Naive B cell (primary cell): ENCODE data around the gene TPMT. TPM values are rescaled to one million over a fixed set of nuclear protein-coding genes. Genes with fewer than 3 reads are reported as not detected.
"Not testable (repeated sequence)": the region's sequence is repeated elsewhere in the genome, so short reads cannot be mapped to it uniquely, and the experiment has no call there.

Experiments
- ATAC-seq, 2 donors: fragments of 150-1000 bp; cut with Tn5 transposase; 2 replicates each; pipeline ENCODE4 v1.10.0; 2021; ENCODE audit warnings: low read depth in 2 of 2, mild to moderate bottlenecking in 2 of 2, moderate library complexity in 2 of 2
- DNase-seq: peaks from one replicate; pipeline ENCODE4 v3.0.0; 2022
- H3K27ac Mint-ChIP-seq, 6 donors: one replicate each; pipeline ENCODE4 v1.8.0; 2020 to 2022; ENCODE audit warnings: mild to moderate bottlenecking in 6 of 6, mixed read lengths in 6 of 6, moderate library complexity in 5 of 6, inconsistent platforms in 2 of 6
- H3K27me3 Mint-ChIP-seq, 3 donors: one replicate each; pipeline ENCODE4 v1.8.0; 2021 to 2022; ENCODE audit warnings: mixed read lengths in 3 of 3, mild to moderate bottlenecking in 1 of 3
- H3K36me3 Mint-ChIP-seq, 2 donors: one replicate each; pipeline ENCODE4 v1.8.0; 2020 to 2022; ENCODE audit warnings: mixed read lengths in 2 of 2, inconsistent platforms in 1 of 2, mild to moderate bottlenecking in 1 of 2
- H3K4me1 Mint-ChIP-seq, 3 donors: one replicate each; pipeline ENCODE4 v1.8.0; 2020 to 2022; ENCODE audit warnings: mixed read lengths in 3 of 3, inconsistent platforms in 1 of 3, mild to moderate bottlenecking in 1 of 3, moderate library complexity in 1 of 3
- H3K4me3 Mint-ChIP-seq, 8 donors: one replicate each; pipeline ENCODE4 v1.8.0; 2020 to 2022; ENCODE audit warnings: mild to moderate bottlenecking in 8 of 8, mixed read lengths in 8 of 8, moderate library complexity in 8 of 8, inconsistent platforms in 2 of 8
- H3K9me3 Mint-ChIP-seq, 7 donors: one replicate each; pipeline ENCODE4 v1.8.0; 2020 to 2022; ENCODE audit warnings: mixed read lengths in 7 of 7, mild to moderate bottlenecking in 5 of 7, inconsistent platforms in 2 of 7, moderate library complexity in 1 of 7
- polyA plus RNA-seq, 6 donors: library from polyadenylated mRNA; unstranded; fragments of 300-500 nt; fragmentation: Illumina TruSeq; gene quantifications; one replicate each; pipeline ENCODE4 v1.2.3, GENCODE V29; 2021; ENCODE audit warnings: low read depth in 6 of 6

The TPMT gene
- polyA plus RNA-seq, 6 donors from 2014 or later: 4.8 to 6.9 (median 5.9) TPM

DNA sequence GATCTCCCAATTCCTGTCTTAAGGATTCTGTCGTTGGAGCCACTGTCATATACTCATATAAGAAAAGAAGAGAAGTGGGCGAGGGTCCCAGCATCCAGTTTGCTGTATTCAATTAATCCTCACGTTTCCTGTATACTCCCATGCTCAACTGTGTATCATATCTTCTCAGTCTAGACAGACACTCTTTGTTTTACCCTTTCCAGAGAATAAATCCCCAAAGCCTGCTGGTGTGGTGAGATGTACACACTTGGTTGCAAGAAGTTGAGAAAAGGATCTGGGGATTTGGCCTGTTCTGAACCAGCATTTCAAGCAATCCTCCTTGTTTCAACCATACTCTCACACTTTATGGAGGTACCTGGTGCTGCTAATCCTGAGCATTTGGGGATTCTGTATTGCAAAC is 3.1 kb downstream of the TPMT start:
- peaks cover 7 to 12% of the 10 kb centered on the region in 2 donors for H3K36me3 Mint-ChIP-seq
- DNase-seq (no peak), ATAC-seq (no peak)
- no peaks in the 10 kb centered on the region for H3K27me3 Mint-ChIP-seq
- peak overlapping the region in 1 of 8 donors; percentile 45 for H3K4me3 Mint-ChIP-seq
- peaks cover 14 to 30% (median 25%) of the 10 kb centered on the region in 3 donors for H3K4me1 Mint-ChIP-seq
- H3K27ac Mint-ChIP-seq: no peak overlapping the region
- peaks cover 0 to 1% (median 0%) of the 10 kb centered on the region in 7 donors for H3K9me3 Mint-ChIP-seq

DNA sequence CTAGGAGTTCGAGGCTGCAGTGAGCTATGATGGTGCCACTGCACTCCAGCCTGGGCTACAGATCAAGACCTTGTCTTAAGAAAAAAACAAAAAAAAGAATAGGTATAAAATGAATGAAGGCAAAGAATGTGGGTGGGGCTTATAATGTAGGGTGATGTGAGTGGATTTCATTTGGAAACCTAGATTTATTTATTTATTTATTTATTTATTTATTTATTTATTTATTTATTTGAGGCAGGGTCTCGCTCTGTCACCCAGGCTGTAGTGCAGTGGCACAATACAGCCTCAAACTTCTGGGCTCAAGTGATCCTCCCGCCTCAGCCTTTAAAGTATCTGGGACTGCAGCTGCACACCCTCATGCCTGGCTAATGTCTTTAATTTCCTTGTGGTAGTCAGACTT is 3.5 kb downstream of the TPMT start:
- not testable (repeated sequence) for H3K9me3 Mint-ChIP-seq, H3K27ac Mint-ChIP-seq, DNase-seq, ATAC-seq, H3K27me3 Mint-ChIP-seq
- peak overlapping the region in 1 of 8 donors; percentile 45 for H3K4me3 Mint-ChIP-seq
- peaks cover 7 to 12% of the 10 kb centered on the region in 2 donors for H3K36me3 Mint-ChIP-seq
- peaks cover 13 to 25% (median 23%) of the 10 kb centered on the region in 3 donors for H3K4me1 Mint-ChIP-seq

DNA sequence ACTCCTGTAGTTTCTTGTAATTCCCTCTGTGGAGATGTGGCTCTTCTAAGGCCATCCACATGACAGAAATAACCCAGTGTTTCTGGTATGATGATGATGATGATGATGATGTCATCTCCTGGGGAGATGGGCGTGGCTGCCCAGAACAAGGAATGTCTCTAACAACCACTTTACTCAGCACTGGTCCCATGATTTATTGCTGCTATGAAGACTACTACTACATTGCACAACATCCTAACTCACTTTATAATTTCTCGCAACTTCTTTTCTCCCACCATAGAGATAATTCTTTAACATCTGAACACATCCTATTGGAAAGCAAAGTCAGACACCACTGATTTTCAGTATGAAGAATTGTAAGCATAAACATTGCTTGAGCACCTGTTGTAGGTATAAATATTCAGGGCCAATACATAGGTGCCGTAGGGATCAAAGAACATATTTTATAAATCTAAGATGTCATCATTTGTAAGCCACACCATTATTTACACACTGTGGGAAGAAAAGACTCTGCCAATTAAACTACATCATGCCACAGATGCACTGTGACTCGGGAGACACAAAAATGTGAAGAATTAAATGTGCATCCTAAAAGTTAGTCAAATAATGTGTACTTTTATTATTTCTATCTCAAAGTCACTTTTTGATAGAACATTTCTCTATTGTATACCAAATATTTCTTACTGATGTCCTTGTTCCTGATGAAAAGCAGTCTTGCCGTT is 6.4 kb downstream of the TPMT start:
- Mint-ChIP-seq H3K4me3 (no peak overlapping the region), H3K27me3 (no peaks in the 10 kb centered on the region), H3K36me3 (peaks cover 7 to 12% of the 10 kb centered on the region in 2 donors), H3K4me1 (peaks cover 4 to 12% (median 6%) of the 10 kb centered on the region in 3 donors), H3K9me3 (peaks cover 0 to 1% (median 0%) of the 10 kb centered on the region in 7 donors), H3K27ac (no peak overlapping the region)
- ATAC-seq: no peak
- DNase-seq: no peak

DNA sequence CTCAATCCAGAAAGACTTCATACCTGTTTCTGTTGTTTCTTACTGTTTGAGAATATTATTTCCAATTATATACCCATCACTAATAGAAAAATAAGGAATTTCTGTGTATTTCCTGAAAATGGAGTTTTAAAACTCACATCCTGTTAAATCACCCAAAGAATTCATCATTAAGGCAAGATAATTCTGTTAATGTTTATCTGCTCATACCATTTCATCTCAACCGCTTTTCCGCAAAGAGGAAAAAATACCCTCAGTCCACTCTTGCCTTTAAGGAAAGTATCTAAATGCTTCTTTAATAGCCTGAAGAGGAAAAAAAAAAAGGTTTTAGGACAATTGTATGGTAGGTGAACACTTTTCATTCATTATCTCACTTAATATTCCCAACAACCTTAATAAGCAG is 7.3 kb downstream of the TPMT start:
- H3K4me3 Mint-ChIP-seq: no peak overlapping the region
- DNase-seq (no peak), ATAC-seq (no peak)
- peaks cover 0 to 3% (median 0%) of the 10 kb centered on the region in 3 donors for H3K4me1 Mint-ChIP-seq
- no peak overlapping the region for H3K27ac Mint-ChIP-seq
- H3K9me3 Mint-ChIP-seq: no peaks in the 10 kb centered on the region
- H3K27me3 Mint-ChIP-seq: no peaks in the 10 kb centered on the region
- peaks cover 14 to 15% of the 10 kb centered on the region in 2 donors for H3K36me3 Mint-ChIP-seq

DNA sequence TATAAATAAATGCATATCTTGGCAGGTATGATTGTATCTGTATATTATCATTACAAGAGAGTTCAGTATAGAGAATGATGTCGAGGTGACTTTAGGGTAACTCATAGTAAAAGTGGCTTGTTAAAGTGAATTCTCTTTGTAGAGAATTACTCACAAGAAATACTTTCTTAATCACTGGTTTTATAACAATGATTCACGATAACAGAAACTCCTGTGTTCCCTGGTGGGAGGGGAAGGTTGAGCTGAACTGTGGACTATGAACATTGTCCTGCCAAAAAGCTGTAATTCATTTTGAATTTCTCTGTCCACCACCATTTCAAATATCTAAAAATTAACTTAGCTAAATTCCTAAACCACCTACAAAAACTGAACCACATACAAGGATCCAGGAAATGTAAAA is 7.7 kb downstream of the TPMT start:
- no peaks in the 10 kb centered on the region for H3K9me3 Mint-ChIP-seq
- peaks cover 17 to 19% of the 10 kb centered on the region in 2 donors for H3K36me3 Mint-ChIP-seq
- no peak for DNase-seq
- no peak overlapping the region for H3K4me3 Mint-ChIP-seq
- ATAC-seq: no peak
- no peak overlapping the region for H3K27ac Mint-ChIP-seq
- H3K27me3 Mint-ChIP-seq: no peaks in the 10 kb centered on the region
- H3K4me1 Mint-ChIP-seq: peaks cover 0 to 4% (median 0%) of the 10 kb centered on the region in 3 donors

DNA sequence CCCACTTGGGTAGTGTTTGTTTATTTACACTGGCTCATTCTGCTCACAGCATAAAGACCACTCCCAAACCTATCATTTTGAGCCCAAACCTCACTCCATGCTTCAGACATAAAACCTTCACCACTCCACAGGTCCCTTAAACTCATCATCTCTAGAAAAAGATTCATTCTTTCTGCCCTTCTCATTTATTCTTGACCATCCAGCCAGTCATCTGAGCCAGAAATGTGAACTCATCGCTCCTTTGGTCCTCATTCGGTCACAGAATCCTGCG is 12.4 kb downstream of the TPMT start:
- DNase-seq (no peak), ATAC-seq (no peak)
- H3K36me3 Mint-ChIP-seq: peaks cover 29 to 30% of the 10 kb centered on the region in 2 donors
- H3K27ac Mint-ChIP-seq: peak overlapping the region in 2 of 6 donors; percentile 5 to 27
- H3K4me1 Mint-ChIP-seq: peaks cover 0 to 7% (median 4%) of the 10 kb centered on the region in 3 donors
- no peaks in the 10 kb centered on the region for H3K9me3 Mint-ChIP-seq
- H3K27me3 Mint-ChIP-seq: no peaks in the 10 kb centered on the region
- H3K4me3 Mint-ChIP-seq: no peak overlapping the region

DNA sequence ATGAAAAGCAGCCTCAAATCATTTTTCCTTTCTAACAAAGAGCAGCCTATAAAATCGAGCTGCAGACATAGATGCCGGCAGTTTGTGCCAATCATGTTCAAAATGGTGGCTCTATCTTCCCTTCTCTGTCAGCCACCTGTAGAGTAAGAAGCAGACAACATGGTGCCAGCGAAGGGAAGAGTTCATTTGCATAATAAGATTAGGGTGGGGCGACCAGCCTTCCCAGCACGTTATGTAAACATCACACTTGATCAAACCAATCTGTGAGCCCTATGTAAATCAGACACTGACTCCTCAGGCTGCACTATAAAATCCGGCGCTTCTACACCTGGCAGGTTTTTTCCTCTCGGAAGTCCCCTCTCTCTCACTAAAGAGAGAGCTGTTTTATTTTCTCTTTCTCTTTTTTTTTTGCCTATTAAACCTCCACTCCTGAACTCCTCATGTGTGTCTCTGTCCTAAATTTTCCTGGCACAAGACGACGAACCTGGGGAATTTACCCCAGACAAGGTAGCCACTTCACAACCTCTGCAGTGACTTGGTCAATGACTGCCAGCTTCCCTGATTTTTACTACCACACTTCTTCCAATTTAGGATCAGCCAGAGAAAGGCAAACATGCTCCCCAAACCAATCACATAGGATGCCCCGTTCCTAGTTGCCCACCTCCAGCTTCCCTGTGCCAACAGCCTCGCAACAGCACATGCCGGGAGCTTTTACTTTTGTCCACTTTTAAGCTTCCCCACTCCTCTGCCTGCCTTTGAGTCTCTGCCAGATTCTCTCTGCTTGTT is 12.9 kb downstream of the TPMT start:
- no peak overlapping the region for H3K4me3 Mint-ChIP-seq

DNA sequence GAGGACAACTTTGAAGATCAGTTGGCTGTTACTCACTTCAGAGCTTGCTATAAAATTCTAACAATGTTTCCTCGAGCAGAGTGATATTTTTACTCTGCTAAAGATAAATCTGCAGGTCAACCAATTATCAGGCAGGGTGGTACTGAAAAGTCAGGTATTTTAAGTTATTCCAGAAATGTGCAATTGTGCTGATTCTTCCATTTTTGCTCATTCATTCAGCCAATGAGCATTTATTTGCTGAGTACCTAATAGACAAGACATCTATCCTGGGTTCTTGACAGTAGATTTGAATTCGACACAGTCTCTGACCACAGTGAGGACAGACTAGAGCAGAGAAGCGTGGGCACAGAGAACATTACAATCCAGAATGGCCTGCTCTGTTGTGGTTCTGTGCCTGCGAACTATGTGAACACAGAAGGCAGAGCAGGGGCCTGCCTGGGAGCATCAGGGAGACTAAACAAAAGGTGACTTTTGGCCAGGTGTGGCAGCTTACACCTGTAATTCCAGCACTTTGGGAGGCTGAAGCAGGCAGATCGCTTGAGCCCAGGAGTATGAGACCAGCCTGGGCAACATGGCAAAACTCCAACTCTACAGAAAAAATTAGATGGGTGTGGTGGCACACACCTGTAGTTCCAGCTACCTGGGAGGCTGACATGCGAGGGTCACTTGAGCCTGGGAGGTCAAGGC is 14.8 kb downstream of the TPMT start:
- H3K27ac Mint-ChIP-seq: no peak overlapping the region
- no peaks in the 10 kb centered on the region for H3K9me3 Mint-ChIP-seq
- no peak for ATAC-seq
- H3K36me3 Mint-ChIP-seq: peaks cover 30 to 37% of the 10 kb centered on the region in 2 donors
- no peaks in the 10 kb centered on the region for H3K27me3 Mint-ChIP-seq
- no peak for DNase-seq
- peaks cover 0 to 7% (median 4%) of the 10 kb centered on the region in 3 donors for H3K4me1 Mint-ChIP-seq
- H3K4me3 Mint-ChIP-seq: no peak overlapping the region

More for the DNA sequence above, 12.9 kb downstream of the TPMT start:
- DNase-seq: no peak
- Mint-ChIP-seq H3K27me3 (no peaks in the 10 kb centered on the region), H3K4me1 (peaks cover 0 to 7% (median 4%) of the 10 kb centered on the region in 3 donors), H3K27ac (peak overlapping the region in 2 of 6 donors; percentile 5 to 27), H3K36me3 (peaks cover 30 to 33% of the 10 kb centered on the region in 2 donors), H3K9me3 (no peaks in the 10 kb centered on the region)
- peak in 1 of 2 donors; percentile 25 for ATAC-seq

DNA sequence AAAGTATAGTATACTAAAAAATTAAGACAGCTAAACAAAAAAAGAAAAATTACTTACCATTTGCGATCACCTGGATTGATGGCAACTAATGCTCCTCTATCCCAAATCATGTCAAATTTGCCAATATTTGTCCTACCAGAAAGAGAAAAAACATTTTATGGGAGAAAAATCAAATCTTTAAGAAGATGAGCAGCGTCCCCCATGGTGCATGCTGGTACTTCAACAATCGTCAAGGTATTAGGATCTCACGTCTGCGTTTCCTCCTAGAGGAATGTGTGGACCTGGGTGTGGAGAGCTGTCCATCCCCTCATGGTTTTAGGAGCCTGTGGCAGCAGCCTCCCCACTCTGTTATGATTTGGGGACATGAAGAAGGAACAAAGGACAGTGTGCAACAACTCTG is 16.0 kb downstream of the TPMT start:
- Mint-ChIP-seq H3K27me3 (no peaks in the 10 kb centered on the region), H3K27ac (no peak overlapping the region), H3K4me1 (peaks cover 0 to 7% (median 4%) of the 10 kb centered on the region in 3 donors), H3K36me3 (peaks cover 30 to 43% of the 10 kb centered on the region in 2 donors), H3K4me3 (no peak overlapping the region), H3K9me3 (no peaks in the 10 kb centered on the region)
- ATAC-seq: no peak
- no peak for DNase-seq

DNA sequence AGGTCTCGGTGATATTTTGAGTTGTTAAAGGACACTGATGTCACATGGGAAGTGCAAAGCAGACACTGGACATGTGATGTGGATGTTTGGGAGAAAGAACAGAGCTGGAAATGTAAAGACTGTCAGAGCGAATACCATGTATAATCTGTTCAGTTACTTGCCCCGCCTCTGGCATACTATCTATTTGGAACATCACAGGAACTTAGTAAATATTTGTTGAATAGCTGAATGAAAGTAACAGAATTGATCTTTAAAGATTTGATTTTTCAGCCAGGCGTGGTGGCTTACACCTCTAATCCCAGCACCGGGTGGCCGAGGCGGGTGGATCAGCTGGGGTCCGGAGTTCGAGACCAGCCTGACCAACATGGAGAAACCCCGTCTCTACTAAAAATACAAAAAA is 18.6 kb downstream of the TPMT start:
- no peak for DNase-seq
- Mint-ChIP-seq H3K4me3 (no peak overlapping the region), H3K27ac (no peak overlapping the region), H3K4me1 (peaks cover 0 to 4% (median 0%) of the 10 kb centered on the region in 3 donors), H3K36me3 (peaks cover 20 to 30% of the 10 kb centered on the region in 2 donors), H3K9me3 (no peaks in the 10 kb centered on the region), H3K27me3 (no peaks in the 10 kb centered on the region)
- no peak for ATAC-seq

DNA sequence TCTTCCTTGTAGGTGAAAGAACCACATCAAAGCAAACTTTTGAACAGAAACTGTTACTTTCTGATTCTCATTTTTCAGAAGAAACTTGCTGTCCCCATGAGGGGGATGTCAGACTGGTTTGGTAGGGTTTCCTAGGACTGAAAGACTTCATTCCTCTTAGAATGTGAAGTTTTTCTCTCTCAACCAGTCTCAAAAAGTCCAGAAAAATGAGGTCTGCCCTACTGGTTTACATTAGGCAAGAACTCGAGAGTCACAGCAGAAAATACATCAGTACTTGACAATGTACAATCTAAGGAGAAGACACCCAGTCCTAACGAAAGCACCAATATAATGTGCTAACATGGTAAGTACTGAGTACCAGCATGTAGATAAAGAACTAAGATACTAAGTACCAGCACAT is 19.7 kb downstream of the TPMT start:
- Mint-ChIP-seq H3K4me1 (peaks cover 0 to 3% (median 0%) of the 10 kb centered on the region in 3 donors), H3K4me3 (no peak overlapping the region), H3K36me3 (peaks cover 13 to 24% of the 10 kb centered on the region in 2 donors), H3K9me3 (no peaks in the 10 kb centered on the region), H3K27ac (no peak overlapping the region), H3K27me3 (no peaks in the 10 kb centered on the region)
- ATAC-seq (no peak), DNase-seq (no peak)

DNA sequence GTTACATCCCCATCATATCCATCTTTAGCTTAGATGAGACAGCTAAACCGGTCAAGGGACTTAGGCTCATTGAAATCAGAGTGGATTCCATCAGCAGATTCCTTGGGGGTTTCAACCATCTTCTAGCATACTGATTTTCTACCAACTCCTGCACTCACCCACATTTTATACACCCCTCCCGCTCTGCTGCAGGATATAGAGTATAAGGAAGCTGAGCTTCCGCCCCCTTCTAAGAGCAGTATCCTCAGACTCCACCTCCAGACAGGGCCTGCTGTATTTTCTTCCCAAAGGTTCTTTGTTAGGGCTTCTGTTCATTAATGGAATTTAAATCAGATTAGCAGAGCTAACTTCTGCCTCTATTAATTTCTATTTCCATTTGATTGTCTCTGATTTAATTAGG is 22.5 kb downstream of the TPMT start:
- no peaks in the 10 kb centered on the region for H3K4me1 Mint-ChIP-seq
- ATAC-seq: no peak
- peak overlapping the region in 1 of 6 donors; percentile 63 for H3K27ac Mint-ChIP-seq
- no peak overlapping the region for H3K4me3 Mint-ChIP-seq
- H3K36me3 Mint-ChIP-seq: peaks cover 8 to 22% of the 10 kb centered on the region in 2 donors
- H3K9me3 Mint-ChIP-seq: no peaks in the 10 kb centered on the region
- no peaks in the 10 kb centered on the region for H3K27me3 Mint-ChIP-seq
- DNase-seq: no peak

DNA sequence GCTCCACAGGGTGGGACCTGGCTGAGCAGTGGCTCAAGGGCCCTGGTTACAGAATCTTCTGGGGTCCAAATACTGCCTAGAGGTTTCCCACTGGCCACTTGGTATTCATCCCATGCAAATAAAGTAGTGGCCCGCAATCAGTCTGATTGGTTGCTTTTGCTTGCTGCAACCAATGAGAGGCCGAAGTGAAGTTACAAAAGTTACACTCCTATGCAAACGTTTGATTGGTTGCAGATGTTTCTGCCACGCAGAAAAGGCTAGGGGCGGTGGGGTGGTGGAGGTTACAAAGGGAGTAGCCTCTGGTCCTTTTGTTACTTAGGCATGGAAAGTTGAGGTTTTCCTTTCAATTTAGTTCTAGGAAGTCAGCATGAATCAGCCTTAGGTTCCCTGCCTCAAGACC is 28.8 kb downstream of the TPMT start:
- Mint-ChIP-seq H3K4me1 (peaks cover 8 to 14% (median 9%) of the 10 kb centered on the region in 3 donors), H3K4me3 (no peak overlapping the region), H3K9me3 (peaks cover 0 to 3% (median 0%) of the 10 kb centered on the region in 7 donors), H3K36me3 (peaks cover 0 to 4% of the 10 kb centered on the region in 2 donors), H3K27ac (no peak overlapping the region), H3K27me3 (peaks cover 0 to 5% (median 3%) of the 10 kb centered on the region in 3 donors)
- DNase-seq (no peak), ATAC-seq (no peak)
